GM18526 (cell line): Measurements from ENCODE around the gene MAP3K13.

ENCODE experiments used
- POLR2A ChIP-seq: IDR thresholded peaks from 3 replicates; pipeline ENCODE4 v1.6.1; 2011; ENCODE audit not compliant: insufficient read length; ENCODE audit errors: extremely low read depth

The MAP3K13 gene

DNA sequence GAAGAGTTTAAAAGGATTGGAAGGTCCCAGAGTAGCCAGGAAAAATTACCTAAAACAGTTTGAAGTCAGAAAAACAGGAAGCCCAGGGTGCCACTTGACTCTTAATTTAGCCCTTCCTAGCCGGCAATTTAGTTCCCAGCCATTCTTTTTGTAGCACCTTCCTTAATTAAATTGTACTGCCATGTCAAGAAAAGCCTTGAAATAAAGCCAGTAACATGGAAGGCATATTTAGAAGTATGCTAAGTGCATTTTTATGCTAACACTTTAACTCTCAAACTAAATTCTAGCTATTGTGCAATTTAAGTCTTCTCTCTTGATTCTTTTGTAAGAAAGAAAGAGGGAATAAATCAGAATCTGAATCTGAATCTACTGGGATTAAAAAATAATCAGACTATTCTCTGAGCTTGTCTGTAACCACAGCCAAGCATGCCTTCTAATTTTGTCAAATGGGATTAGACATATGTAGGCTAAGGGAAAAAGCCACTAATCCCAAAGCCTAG, 43.2 kb downstream of the MAP3K13 start:
- no peak for TF ChIP-seq POLR2A

DNA sequence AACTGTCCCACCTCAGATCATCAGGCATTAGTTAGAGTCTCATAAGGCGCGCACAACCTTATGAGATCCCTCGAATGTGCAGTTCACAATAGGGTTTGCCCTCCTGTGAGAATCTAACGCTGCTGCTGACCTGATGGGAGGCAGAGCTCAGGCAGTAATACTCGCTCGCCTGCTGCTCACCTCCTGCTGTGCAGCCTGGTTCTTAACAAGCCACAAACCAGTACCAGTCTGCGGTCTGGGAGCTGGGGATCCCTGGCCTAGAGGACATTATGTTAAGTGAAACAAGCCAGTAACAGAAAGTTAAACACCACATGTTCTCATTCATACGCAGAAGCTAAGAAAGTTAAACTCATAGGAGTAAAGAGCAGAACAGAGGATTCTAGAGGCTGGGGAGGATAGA, 47.0 kb downstream of the MAP3K13 start:
- no peak for TF ChIP-seq POLR2A

DNA sequence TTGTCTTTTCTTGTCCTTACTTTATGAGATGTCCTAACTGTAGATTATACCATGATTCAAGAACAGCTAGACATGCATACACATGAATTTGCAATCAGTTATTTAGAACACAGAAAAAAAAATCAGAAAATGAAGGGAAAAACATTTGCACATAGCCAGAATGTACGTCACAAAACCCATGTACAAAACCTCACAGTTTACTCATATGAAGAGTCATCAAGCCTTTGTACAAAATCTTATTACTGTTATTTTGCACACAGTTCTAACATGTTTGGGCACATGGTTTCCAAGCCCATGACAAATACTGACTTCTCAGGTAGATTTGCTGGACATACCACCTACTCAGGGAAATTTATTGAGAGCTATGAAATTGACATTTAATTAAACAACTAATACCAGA, 48.2 kb downstream of the MAP3K13 start:
- TF ChIP-seq POLR2A = no peak

DNA sequence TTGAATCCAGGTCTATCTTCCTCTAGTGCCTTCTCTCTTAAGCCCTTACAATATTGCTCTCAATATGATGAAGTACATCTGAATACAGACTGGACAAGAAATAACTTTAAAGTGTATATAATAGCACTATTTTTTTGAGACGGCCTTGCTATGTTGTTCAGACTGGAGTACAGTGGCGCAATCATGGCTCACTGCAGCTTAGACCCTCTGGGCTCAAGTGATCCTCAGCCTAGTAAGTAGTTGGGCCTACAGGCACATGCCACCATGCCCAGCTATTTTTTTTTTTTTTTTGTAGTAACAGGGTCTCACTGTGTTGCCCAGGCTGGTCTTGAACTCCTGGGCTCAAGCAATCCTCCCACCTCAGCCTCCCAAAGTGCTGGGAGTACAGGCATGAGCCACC, 53.6 kb downstream of the MAP3K13 start:
- no peak for TF ChIP-seq POLR2A

DNA sequence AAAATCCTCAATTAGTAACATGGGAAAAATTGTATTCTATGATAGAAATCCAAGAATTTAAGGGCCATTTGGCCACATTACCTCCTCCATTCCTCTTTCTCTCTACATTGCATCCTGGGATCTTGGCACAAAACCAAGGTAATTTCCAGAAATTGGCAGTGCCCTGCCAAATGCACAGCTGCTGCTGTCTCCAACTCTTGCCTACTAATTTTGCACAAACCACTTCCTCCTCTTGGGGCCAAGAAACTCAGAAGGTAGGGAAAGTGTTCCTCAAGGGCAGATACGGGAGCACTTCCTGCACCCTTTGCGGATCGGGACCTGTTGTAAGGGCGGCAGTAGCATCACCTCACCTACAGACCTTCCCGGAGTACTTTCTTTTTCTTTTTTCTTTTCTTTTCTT, 57.8 kb downstream of the MAP3K13 start:
- TF ChIP-seq POLR2A = no peak

DNA sequence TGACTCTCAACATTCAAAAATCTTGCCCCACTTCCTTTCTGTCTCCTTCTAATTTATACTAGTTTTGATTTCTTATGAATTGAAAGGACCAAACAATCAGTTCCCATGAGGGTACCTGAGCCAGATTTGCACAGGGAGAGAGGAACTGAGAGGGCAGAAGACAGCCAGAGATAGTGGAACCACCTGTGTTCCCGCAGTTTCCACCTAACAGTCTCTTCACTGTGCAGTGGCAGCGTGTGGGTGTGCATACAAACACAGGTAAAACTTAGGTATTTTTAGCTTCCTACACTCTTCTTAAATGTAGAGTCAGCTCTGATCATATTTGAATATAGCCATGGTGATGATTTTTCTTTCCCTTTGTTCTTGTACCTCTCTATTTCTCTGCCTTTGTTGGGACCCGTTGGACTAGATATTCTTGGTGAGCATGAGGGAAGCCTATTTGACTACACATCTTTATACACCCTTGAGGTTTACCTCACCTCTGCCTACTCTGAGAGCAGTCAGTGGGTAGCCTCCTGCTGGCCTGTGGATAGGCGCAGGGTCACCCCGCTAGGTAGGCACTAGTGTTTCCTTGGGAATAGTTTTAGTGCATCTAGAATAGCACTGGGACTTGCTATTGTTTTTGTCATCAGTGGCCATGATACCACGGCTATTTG, 58.8 kb downstream of the MAP3K13 start:
- no peak for TF ChIP-seq POLR2A

DNA sequence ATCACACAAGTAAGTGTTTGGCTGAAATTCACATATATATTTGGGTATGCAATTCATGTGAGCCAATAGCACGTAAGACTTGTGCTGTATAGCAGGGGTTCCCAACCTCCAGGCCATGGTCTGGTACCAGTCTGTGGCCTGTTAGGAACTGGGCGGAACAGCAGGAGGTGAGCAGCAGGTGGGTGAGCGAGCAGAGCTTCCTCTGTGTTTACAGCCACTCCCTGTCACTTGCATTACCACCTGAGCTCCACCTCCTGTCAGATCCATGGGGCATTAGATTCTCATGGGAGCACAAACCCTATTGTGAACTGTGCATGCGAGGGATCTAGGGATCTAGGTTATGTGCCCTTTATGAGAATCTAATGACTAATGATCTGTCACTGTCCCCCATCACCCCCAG, 59.7 kb downstream of the MAP3K13 start:
- no peak for TF ChIP-seq POLR2A

DNA sequence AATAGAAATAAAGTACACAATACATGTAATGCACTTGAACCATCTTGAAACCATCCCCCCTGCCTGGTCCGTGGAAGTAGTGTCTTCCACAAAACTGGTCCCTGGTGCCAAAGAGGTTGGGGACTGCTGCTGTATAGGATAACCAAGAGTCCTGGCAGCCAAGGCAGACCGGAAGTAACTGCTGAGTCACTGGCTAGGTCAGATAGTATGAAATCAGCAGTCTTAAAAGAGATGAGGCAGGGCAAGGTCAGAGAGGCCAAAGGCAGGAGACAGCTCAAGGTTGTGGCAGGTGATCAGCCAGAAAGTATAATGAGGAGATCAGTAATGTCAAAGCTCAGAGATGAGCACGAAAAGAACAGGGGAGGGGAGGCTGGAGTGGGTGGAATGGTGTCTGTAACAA, 60.2 kb downstream of the MAP3K13 start:
- no peak for TF ChIP-seq POLR2A

DNA sequence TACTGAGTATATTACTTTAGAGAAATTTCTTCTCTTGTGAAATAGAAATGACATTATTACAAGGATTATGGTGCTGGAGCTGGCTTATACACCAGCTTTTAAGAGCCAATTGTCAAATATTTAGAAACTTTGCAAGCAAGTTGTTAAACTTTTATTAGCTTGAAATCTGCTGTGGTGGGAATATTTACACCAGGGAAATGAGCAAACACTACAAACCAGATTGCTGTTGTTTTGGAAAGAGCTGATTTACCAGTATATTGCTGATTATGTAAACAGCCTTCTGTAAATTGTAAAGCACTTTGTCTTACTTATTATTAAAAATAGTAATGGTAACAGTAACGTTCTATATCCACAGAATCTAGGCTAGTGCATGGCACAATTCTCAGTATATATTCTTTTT, 61.5 kb downstream of the MAP3K13 start:
- TF ChIP-seq POLR2A = no peak

DNA sequence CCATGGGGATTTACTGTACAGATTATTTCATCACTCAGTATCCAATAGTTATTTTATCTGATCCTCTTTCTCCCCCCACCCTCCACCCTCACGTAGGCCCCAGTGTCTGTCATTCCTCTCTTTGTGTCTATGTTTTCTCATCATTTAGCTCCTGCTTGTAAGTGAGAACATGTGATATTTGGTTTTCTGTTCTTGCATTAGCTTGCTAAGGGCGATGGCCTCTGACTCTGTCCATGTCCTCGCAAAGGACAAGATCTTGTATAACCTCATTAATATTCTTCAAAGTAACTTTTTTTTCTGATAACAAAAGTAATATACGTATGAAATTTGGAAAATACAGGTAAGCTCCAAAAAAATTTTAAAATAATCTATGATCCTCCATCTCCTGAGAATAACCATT, 67.4 kb downstream of the MAP3K13 start:
- no peak for TF ChIP-seq POLR2A

DNA sequence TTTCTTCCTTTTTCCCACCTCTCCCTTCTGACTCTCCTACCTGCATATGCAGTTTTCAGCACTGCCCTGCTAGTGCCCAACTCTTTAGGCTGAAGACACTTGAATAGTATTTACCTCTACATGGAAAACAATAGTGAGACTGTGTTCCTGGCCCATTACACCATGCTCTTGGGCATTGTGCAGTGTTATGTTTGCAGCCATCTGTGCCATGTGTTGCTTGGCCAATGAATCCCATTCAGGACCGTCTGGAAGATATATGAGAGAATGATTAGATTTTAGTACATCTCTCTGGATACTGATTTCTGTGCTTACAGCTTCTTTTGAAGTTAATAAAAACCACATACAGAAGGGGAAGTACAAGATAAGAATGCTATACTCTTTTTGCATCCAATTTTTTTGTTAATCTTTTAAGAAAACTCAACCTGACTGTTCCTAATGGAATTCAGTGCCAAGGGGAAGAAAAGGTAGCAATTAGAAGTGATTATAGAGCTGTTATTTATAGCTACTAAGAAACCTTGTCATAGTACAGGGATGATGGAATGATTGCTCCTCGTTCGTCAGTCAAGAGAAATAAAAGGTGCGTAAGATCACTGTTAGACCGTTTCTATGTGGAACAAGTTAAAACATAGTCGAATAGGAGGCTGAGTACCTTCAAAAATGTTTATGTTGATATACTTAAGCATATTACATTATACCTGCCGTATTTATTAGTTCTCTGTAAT, 77.0 kb downstream of the MAP3K13 start:
- TF ChIP-seq POLR2A = no peak

DNA sequence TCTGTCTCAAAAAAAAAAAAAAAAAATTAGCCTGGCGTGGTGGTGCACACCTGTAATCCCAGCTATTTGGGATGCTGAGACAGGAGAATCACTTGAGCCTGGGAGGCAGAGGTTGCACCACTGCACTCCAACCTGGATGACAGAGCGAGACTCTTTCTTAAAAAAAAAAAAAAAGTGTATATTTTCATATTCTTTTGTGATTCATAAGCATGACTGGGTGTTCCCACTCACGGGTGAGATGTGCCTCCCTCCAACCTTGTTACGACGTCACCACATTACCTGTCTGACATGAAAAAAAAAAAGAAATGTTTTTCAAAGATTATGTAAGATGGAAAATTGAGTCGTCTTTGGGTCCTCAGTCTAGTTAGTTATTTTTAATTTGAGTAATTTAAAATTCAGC, 79.1 kb downstream of the MAP3K13 start:
- no peak for TF ChIP-seq POLR2A

DNA sequence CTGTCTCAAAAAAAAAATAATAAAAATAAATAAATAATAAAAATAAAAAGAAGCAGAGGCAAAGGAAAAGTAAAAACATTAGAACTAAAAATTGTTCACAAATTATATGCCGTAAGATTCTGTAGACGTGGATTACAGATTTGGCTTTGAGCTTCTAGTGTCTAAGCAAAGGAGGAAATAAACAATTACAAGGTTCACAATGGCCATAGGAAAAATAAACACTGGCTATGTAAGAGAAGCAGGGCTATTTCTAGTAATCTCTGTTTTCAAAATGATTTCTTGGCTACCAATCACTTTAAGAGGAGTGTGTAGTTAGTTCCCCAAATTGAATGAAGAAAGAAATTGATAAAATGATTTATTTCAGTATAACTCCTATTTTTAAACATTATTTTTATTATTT, 81.4 kb downstream of the MAP3K13 start:
- TF ChIP-seq POLR2A = no peak

DNA sequence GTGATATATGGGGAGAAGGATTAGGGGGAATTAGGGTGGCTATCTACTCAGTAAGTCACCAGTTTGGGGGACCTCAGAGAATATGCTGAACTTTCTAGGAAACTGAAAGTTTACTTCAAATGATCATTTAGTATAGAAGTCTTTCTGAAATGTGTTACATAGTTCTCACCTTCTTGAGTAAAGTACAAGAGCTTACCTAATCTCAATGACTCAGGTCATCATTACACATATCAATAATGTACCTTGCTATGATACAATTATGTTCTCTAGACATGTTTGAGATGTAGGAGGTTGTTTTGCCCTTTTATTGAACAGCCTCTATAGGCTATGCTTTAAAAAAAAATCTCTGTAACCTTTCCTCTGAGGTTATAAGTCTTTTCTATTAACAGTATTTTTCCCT, 85.2 kb downstream of the MAP3K13 start:
- no peak for TF ChIP-seq POLR2A

DNA sequence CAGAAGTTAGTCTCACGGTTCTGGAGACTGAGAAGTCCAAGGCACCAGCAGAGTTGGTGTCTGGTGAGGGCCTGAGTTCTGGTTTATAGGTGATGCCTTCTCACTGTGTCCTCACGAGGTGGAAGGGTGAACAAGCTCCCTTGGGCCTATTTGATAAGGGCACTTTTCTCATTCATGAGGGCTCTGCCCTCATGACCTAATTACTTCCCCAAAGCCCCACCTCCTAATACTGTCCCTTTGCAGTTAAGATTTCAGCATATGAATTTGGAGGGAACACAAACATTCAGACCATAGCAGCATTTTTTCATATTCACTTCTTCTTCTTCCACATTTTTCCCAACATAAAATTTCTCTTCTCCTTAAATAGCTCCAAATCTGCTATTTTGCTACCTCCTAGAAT, 94.4 kb downstream of the MAP3K13 start:
- no peak for TF ChIP-seq POLR2A

DNA sequence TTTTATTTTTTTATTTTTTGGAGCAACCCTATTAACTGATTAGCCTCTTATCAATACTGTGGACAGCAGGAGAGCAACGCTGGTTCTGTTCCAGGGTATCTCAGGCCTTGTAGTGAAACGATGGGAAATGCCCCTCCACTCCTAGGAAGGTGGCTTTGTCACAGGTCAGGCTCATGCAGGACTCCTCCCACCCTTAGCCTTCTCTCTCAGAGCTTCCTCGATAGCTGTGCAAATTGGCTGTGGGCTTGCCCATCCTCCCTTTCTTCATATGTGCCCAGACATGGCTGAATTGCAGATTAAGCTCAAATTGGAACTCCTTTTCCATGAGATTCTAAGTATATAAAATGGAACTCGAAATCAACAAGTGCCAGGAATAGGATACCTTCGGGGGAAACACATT, 97.4 kb downstream of the MAP3K13 start:
- TF ChIP-seq POLR2A = no peak
